IMR-90 (cell line): Measurements from ENCODE around the gene EME2. TPM values are rescaled to one million over a fixed set of nuclear protein-coding genes. Genes with fewer than 3 reads are reported as not detected.
A peak's percentile ranks its signal among the peaks of the same experiment; 100 is the strongest.

Experiments used
- ATAC-seq: fragments of 200-7000 bp; cut with Tn5 transposase; 2 replicates; pipeline ENCODE4 v1.9.1; 2020; ENCODE audit warnings: low read depth, mild to moderate bottlenecking, moderate library complexity
- BruUV-seq: library from RNA; stranded (reverse); fragments of 400-500 nt; replicated peaks from 2 replicates; lab custom pipeline; 2021; lab: Mats Ljungman, UMichigan
- CTCF ChIA-PET: fragments of 300-600 bp; formaldehyde crosslinking; extraction: SDS; loops from one replicate; lab custom pipeline; 2021; ENCODE audit warnings: antibody characterized with exemption; lab: Yijun Ruan, JAX
- POLR2A ChIA-PET: fragments of 300-600 bp; sonication (Branson Sonifier 250); formaldehyde crosslinking; loops from one replicate; lab custom pipeline; 2022; ENCODE audit warnings: antibody characterized with exemption; ENCODE audit not compliant: unreplicated experiment; lab: Charles Lee
- DNase-seq: peaks from one replicate; pipeline ENCODE4 v3.0.0; 2013
- H2AFZ ChIP-seq: replicated peaks from 2 replicates; pipeline ENCODE3; 2013; ENCODE audit warnings: low read length, mild to moderate bottlenecking; ENCODE audit not compliant: poor library complexity
- H2AK5ac ChIP-seq: 2 replicates; pipeline ENCODE4 v1.6.1; 2013; ENCODE audit warnings: low read depth, low read length, inconsistent platforms
- H2AK9ac ChIP-seq: replicated peaks from 2 replicates; pipeline ENCODE3; 2013; ENCODE audit warnings: mild to moderate bottlenecking, low read depth, low read length, moderate library complexity; ENCODE audit not compliant: poor library complexity
- H2BK120ac ChIP-seq: 2 replicates; pipeline ENCODE4 v1.6.1; 2013; ENCODE audit warnings: low read depth, low read length, inconsistent platforms
- H2BK15ac ChIP-seq: 3 replicates; pipeline ENCODE4 v1.6.1; 2013; ENCODE audit warnings: low read depth, low read length, inconsistent platforms
- H2BK20ac ChIP-seq: 2 replicates; pipeline ENCODE4 v1.6.1; 2013; ENCODE audit warnings: low read depth, mild to moderate bottlenecking, inconsistent platforms, low read length, moderate library complexity
- H2BK5ac ChIP-seq: 2 replicates; pipeline ENCODE4 v1.6.1; 2013; ENCODE audit warnings: mild to moderate bottlenecking, low read depth, low read length, inconsistent platforms; ENCODE audit not compliant: poor library complexity, severe bottlenecking
- H3K14ac ChIP-seq: replicated peaks from 2 replicates; pipeline ENCODE4 v1.6.1; 2013; ENCODE audit warnings: low read depth, low read length, inconsistent platforms
- H3K18ac ChIP-seq: 2 replicates; pipeline ENCODE4 v1.6.1; 2013; ENCODE audit warnings: low read depth, low read length, control low read depth
- H3K23ac ChIP-seq: 2 replicates; pipeline ENCODE4 v1.6.1; 2013; ENCODE audit warnings: low read depth, low read length, inconsistent platforms
- H3K27ac ChIP-seq: 2 replicates; pipeline ENCODE4 v1.5.1; 2013; ENCODE audit warnings: mild to moderate bottlenecking, control low read depth, low read length; ENCODE audit not compliant: insufficient read depth
- H3K27me3 ChIP-seq: 2 replicates; pipeline ENCODE4 v1.6.1; 2013; ENCODE audit warnings: low read length; ENCODE audit not compliant: control insufficient read depth, insufficient read depth
- H3K36me3 ChIP-seq: 2 replicates; pipeline ENCODE4 v1.6.1; 2013; ENCODE audit warnings: low read length, mixed read lengths; ENCODE audit not compliant: control insufficient read depth, insufficient read depth
- H3K4ac ChIP-seq: 2 replicates; pipeline ENCODE4 v1.6.1; 2013; ENCODE audit warnings: low read depth, low read length, inconsistent platforms
- H3K4me1 ChIP-seq: 2 replicates; pipeline ENCODE4 v1.6.1; 2013; ENCODE audit warnings: low read length, mixed read lengths; ENCODE audit not compliant: control insufficient read depth, insufficient read depth
- H3K4me2 ChIP-seq: 2 replicates; pipeline ENCODE4 v1.6.1; 2013; ENCODE audit warnings: low read depth, mild to moderate bottlenecking, control low read depth, low read length, moderate library complexity
- H3K4me3 ChIP-seq: 2 replicates; pipeline ENCODE4 v1.5.1; 2013; ENCODE audit warnings: low read depth, mild to moderate bottlenecking, control low read depth, low read length, moderate library complexity; ENCODE audit not compliant: insufficient read depth
- H3K56ac ChIP-seq: 2 replicates; pipeline ENCODE4 v1.6.1; 2013; ENCODE audit warnings: low read length, inconsistent platforms; ENCODE audit not compliant: insufficient read depth; ENCODE audit errors: extremely low read depth
- H3K79me1 ChIP-seq, 2 experiments: 2 replicates each; pipeline ENCODE4 v1.6.1; 2013; ENCODE audit warnings: low read length in 2 of 2, inconsistent platforms in 1 of 2, low read depth in 1 of 2
- H3K9ac ChIP-seq: 2 replicates; pipeline ENCODE4 v1.6.1; 2013; ENCODE audit warnings: low read depth, low read length, control low read depth
- H3K9me1 ChIP-seq: 2 replicates; pipeline ENCODE4 v1.6.1; 2013; ENCODE audit warnings: low read length, inconsistent platforms; ENCODE audit not compliant: insufficient read depth
- H3K9me3 ChIP-seq: 2 replicates; pipeline ENCODE4 v1.6.1; 2013; ENCODE audit warnings: low read length; ENCODE audit not compliant: control insufficient read depth, insufficient read depth
- H4K20me1 ChIP-seq: 2 replicates; pipeline ENCODE4 v1.6.1; 2013; ENCODE audit warnings: low read length, inconsistent platforms; ENCODE audit not compliant: insufficient read depth
- H4K5ac ChIP-seq: 2 replicates; pipeline ENCODE4 v1.6.1; 2013; ENCODE audit warnings: mild to moderate bottlenecking, low read depth, low read length, control low read depth
- H4K8ac ChIP-seq, 2 experiments: 2 replicates each; pipeline ENCODE4 v1.6.1; 2013; ENCODE audit warnings: low read depth in 2 of 2, low read length in 2 of 2, control low read depth in 1 of 2, inconsistent platforms in 1 of 2
- H4K91ac ChIP-seq: 2 replicates; pipeline ENCODE4 v1.6.1; 2013; ENCODE audit warnings: low read depth, low read length, inconsistent platforms; ENCODE audit not compliant: insufficient read depth
- MAFK ChIP-seq: IDR thresholded peaks from 2 replicates; pipeline ENCODE4 v1.6.1; 2012; ENCODE audit warnings: low read depth, low read length, improper control_type of control experiment
- RAD21 ChIP-seq: IDR thresholded peaks from 2 replicates; pipeline ENCODE4 v1.6.1; 2012; ENCODE audit warnings: low read length, improper control_type of control experiment
- SMC3 ChIP-seq: fragments of 150-350 bp; IDR thresholded peaks from 2 replicates; pipeline ENCODE4 v1.6.1; 2016; ENCODE audit warnings: low read depth, mild to moderate bottlenecking, antibody characterized with exemption, low read length, moderate library complexity
- WGBS, 2 experiments: methylation state at CpG; one replicate each; pipeline versions ENCODE4 v1.1.5 to v1.1.7; 2013; ENCODE audit warnings: missing lambda C conversion rate in 2 of 2; ENCODE audit not compliant: insufficient read length in 1 of 2; ENCODE audit errors: extremely low coverage in 2 of 2; 5-methylcytosine and 5-hydroxymethylcytosine counted together
- dilution Hi-C: fragments of 300-500 bp; cut with HindIII; formaldehyde crosslinking; loops from one replicate; pipeline ENCODE4 v1.14.3; 2018; ENCODE audit warnings: low sequenced_read_pairs; ENCODE audit not compliant: unreplicated experiment
- in situ Hi-C: fragments of 300-500 bp; cut with MboI; formaldehyde crosslinking; loops from 3 replicates; pipeline ENCODE4 v1.14.3; 2019; ENCODE audit warnings: low sequenced_read_pairs, inconsistent platforms, mixed read lengths
- intact Hi-C: fragments of 100-400 bp; cut with micrococcal nuclease; formaldehyde crosslinking; loops from 2 replicates; pipeline ENCODE4 v1.10.0; 2022
- polyA plus RNA-seq, 3 experiments: library from polyadenylated mRNA; depleted of rRNA; stranded (reverse); fragments of >200 nt; gene quantifications; 2 replicates each; pipeline ENCODE4 v1.2.3, GENCODE V29; 2012; ENCODE audit warnings: low replicate concordance in 1 of 3
- total RNA-seq: library from RNA; depleted of rRNA; stranded (reverse); fragments of >200 nt; gene quantifications from 2 replicates; pipeline ENCODE4 v1.2.3, GENCODE V29; 2012
- TF ChIP-seq, protein P1 (sequence below): conservative IDR thresholded peaks from 2 replicates; pipeline ENCODE4 v1.5.1; 2012; ENCODE audit warnings: mild to moderate bottlenecking, low read depth, low read length, improper control_type of control experiment
- TF ChIP-seq, protein P2 (sequence below): fragments of 150-350 bp; IDR thresholded peaks from 2 replicates; pipeline ENCODE4 v1.6.1; 2017; ENCODE audit warnings: mild to moderate bottlenecking, antibody characterized with exemption, low read length, low read depth

The EME2 gene
- total and polyA plus RNA-seq, 2 of the 4 experiments (the other 2 are of a cell fraction), result 1.3 to 9.6 TPM

DNA sequence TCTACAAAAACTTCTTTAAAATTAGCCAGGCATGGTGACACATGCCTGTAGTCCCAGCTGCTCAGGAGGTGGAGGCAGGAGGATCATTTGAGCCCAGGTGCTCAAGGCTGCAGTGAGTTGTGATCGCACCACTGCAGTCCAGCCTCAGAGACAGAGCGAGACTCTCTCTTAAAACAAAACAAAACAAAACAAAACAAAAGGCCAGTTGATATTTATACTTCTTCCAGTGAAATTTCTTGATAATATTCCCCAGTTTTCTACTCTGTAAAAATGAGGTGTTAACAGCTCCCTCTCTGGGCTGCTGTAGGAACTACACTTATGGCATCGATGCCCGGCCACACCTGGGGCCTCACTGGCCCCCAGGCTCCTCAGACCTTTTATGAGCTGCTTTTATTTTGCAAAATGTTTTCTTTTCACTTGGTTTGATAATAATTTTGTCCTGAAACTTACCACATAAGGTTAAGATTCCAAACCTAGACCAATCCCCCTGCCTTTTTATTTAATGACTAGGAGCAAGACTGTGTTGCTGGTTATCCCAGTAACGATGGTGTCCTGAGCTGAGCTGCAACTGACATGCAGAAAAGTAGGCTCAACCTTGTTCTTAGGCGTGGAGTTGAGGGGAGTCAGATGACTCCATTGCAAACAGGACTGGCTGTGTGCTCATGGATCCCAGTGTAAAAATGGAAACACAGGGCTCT, 49.0 kb upstream of the EME2 start:
- TF ChIP-seq SMC3 (peak; percentile 50), RAD21 (peak; percentile 58), MAFK (no peak)
- TF ChIP-seq, protein P1, sequence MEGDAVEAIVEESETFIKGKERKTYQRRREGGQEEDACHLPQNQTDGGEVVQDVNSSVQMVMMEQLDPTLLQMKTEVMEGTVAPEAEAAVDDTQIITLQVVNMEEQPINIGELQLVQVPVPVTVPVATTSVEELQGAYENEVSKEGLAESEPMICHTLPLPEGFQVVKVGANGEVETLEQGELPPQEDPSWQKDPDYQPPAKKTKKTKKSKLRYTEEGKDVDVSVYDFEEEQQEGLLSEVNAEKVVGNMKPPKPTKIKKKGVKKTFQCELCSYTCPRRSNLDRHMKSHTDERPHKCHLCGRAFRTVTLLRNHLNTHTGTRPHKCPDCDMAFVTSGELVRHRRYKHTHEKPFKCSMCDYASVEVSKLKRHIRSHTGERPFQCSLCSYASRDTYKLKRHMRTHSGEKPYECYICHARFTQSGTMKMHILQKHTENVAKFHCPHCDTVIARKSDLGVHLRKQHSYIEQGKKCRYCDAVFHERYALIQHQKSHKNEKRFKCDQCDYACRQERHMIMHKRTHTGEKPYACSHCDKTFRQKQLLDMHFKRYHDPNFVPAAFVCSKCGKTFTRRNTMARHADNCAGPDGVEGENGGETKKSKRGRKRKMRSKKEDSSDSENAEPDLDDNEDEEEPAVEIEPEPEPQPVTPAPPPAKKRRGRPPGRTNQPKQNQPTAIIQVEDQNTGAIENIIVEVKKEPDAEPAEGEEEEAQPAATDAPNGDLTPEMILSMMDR, result peak; percentile 67
- TF ChIP-seq, protein P2, sequence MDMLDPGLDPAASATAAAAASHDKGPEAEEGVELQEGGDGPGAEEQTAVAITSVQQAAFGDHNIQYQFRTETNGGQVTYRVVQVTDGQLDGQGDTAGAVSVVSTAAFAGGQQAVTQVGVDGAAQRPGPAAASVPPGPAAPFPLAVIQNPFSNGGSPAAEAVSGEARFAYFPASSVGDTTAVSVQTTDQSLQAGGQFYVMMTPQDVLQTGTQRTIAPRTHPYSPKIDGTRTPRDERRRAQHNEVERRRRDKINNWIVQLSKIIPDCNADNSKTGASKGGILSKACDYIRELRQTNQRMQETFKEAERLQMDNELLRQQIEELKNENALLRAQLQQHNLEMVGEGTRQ, result no peak
- Histone ChIP-seq H3K36me3 (peaks cover 28% of the 10 kb centered on the region), H3K27ac (peak overlapping the region; percentile 2; the same call in 1 of the 2 replicates), H3K27me3 (no peaks in the 10 kb centered on the region), H2AK9ac (no peak overlapping the region), H4K20me1 (peaks cover 56% of the 10 kb centered on the region), H3K4me2 (no peak overlapping the region), H3K23ac (no peak overlapping the region), H2AFZ (no peak overlapping the region), H3K4me1 (peaks cover 8% of the 10 kb centered on the region), H4K8ac (no peak overlapping the region), H2BK20ac (no peak overlapping the region), H2AK5ac (peak overlapping the region; percentile 85), H3K4ac (peak overlapping the region; percentile 62; the same call in 1 of the 2 replicates), H3K9me1 (peaks cover 12% of the 10 kb centered on the region), H3K56ac (no peak overlapping the region), H4K91ac (no peak overlapping the region), H3K79me1 (peaks cover 21 to 76% of the 10 kb centered on the region in 2 experiments), H3K4me3 (no peak overlapping the region), H3K9me3 (no peaks in the 10 kb centered on the region), H2BK120ac (peak overlapping the region; percentile 22; the same call in 1 of the 2 replicates), H3K9ac (no peak overlapping the region), H2BK5ac (no peak overlapping the region), H3K14ac (no peak overlapping the region), H2BK15ac (no peak overlapping the region), H3K18ac (no peak overlapping the region), H4K5ac (no peak overlapping the region)
- intact Hi-C loops (no loop called here), in situ Hi-C loops (no loop called here), dilution Hi-C loops (no loop called here)
- 80% methylated on average over 2 of the region's 6 CpGs; no CpG with 5 or more reads in 1 of the 2 experiments for WGBS, 2 experiments
- ChIA-PET CTCF (interaction anchor here (0.6 to 1.1 kb wide), 3 partner anchors 13 to 114 kb away, joined by 3 to 9 read pairs (median 3); no protein-coding TSS in a partner anchor), POLR2A (no interaction called here)
- BruUV-seq, result no TSS peak
- ATAC-seq, result peak; percentile 64
- peak; percentile 32 for DNase-seq
